ENCODE results near the gene TXNRD3.

The TXNRD3 gene

GRCh38 chr3:126580746-126581145 lies 74.2 kb downstream of the TXNRD3 start:
- DNase-seq = no peak

- DNase-seq = no peak
Measured at GRCh38 chr3:126578702-126579101, 76.2 kb downstream of the TXNRD3 start.

- no peak for DNase-seq
Measured at GRCh38 chr3:126577261-126577660, 77.7 kb downstream of the TXNRD3 start.

- no peak for DNase-seq
Measured at GRCh38 chr3:126573492-126574117, 81.3 kb downstream of the TXNRD3 start.

- no peak for DNase-seq
Measured at GRCh38 chr3:126571078-126571477, 83.8 kb downstream of the TXNRD3 start.

- no peak for DNase-seq
Measured at GRCh38 chr3:126570103-126570541, 84.8 kb downstream of the TXNRD3 start.

GRCh38 chr3:126569390-126569975 lies 85.4 kb downstream of the TXNRD3 start:
- no peak for DNase-seq

GRCh38 chr3:126568776-126569342 lies 86.1 kb downstream of the TXNRD3 start:
- DNase-seq = no peak

GRCh38 chr3:126567696-126568438 lies 87.1 kb downstream of the TXNRD3 start:
- no peak for DNase-seq

- DNase-seq = no peak
Measured at GRCh38 chr3:126562737-126563276, 92.1 kb downstream of the TXNRD3 start.

GRCh38 chr3:126558336-126559071 lies 96.4 kb downstream of the TXNRD3 start, which contains the start of gene C3orf22:
C3orf22 (minus strand) TSS chr3:126558932; CDS start chr3:126553390, 5,542 bp downstream.
- no peak for DNase-seq

GRCh38 chr3:126557761-126558160 lies 97.2 kb downstream of the TXNRD3 start:
- no peak for DNase-seq

GRCh38 chr3:126557415-126557745 lies 97.5 kb downstream of the TXNRD3 start:
- DNase-seq = no peak

Measured in amniotic stem cell (primary cell).